Esophagus squamous epithelium (tissue), 5 donors: Measurements from ENCODE around the gene RAB6B. TPM values are rescaled to one million over a fixed set of nuclear protein-coding genes. Genes with fewer than 3 reads are reported as not detected.

Experiments used
- DNase-seq: peaks from one replicate; lab custom pipeline; 2025; lab: John Stamatoyannopoulos, UW
- H3K27ac ChIP-seq, 4 donors: fragments of 200-600 bp; sonication (generic); one replicate each; pipeline ENCODE4 v1.5.1; 2016 to 2019; ENCODE audit warnings: mild to moderate bottlenecking in 1 of 4
- H3K27me3 ChIP-seq, 4 donors: fragments of 200-600 bp; sonication (generic); 1 replicate in 3 of 4; 2 replicates in 1 of 4; pipeline versions ENCODE4 v1.5.1 to v1.6.0; 2017 to 2021; ENCODE audit warnings: antibody characterized with exemption in 1 of 4
- H3K36me3 ChIP-seq, 3 donors: fragments of 200-600 bp; sonication (generic); one replicate each; pipeline ENCODE4 v1.5.1; 2016 to 2019
- H3K4me1 ChIP-seq, 3 donors: fragments of 200-600 bp; sonication (generic); one replicate each; pipeline ENCODE4 v1.5.1; 2017 to 2019
- H3K4me3 ChIP-seq, 4 donors: fragments of 200-600 bp; sonication (generic); 1 replicate in 3 of 4; 2 replicates in 1 of 4; pipeline ENCODE4 v1.5.1; 2016 to 2019; ENCODE audit warnings: mild to moderate bottlenecking in 2 of 4, moderate library complexity in 1 of 4
- H3K9me3 ChIP-seq, 3 donors: fragments of 200-600 bp; sonication (generic); one replicate each; pipeline ENCODE4 v1.5.1; 2016 to 2019
- POLR2A ChIP-seq, 4 donors: fragments of 450-650 bp; IDR thresholded peaks; one replicate each; pipeline ENCODE4 v1.6.1; 2017; ENCODE audit warnings: antibody characterized with exemption in 4 of 4, mild to moderate bottlenecking in 4 of 4, moderate library complexity in 3 of 4
- WGBS, 2 donors: methylation state at CpG; one replicate each; pipeline ENCODE4 v1.1.5; 2018; 5-methylcytosine and 5-hydroxymethylcytosine counted together
- intact Hi-C: fragments of 100-400 bp; cut with DNase I; formaldehyde crosslinking; loops from one replicate; pipeline ENCODE4 v1.15.0; 2022
- total RNA-seq, 4 donors: library from RNA; depleted of rRNA; stranded (reverse); fragments of >200 nt; gene quantifications; one replicate each; pipeline ENCODE4 v1.1.0, GENCODE V29; 2016
- TF ChIP-seq, protein P1 (sequence below), 6 experiments: fragments of 450-650 bp in 4 of 6; fragments of 200-600 bp in 2 of 6; sonication (generic) in 2 of 6; IDR thresholded peaks; one replicate each; pipeline ENCODE4 v1.5.1; 2016 to 2019; ENCODE audit warnings: antibody characterized with exemption in 6 of 6, mild to moderate bottlenecking in 4 of 6, moderate library complexity in 4 of 6
- donor health status: DM: yes; HTN: yes; CAD: no.

The RAB6B gene
- total RNA-seq, 4 donors from 2014 or later, result 0.09 to 1.7 (median 0.68) TPM

DNA sequence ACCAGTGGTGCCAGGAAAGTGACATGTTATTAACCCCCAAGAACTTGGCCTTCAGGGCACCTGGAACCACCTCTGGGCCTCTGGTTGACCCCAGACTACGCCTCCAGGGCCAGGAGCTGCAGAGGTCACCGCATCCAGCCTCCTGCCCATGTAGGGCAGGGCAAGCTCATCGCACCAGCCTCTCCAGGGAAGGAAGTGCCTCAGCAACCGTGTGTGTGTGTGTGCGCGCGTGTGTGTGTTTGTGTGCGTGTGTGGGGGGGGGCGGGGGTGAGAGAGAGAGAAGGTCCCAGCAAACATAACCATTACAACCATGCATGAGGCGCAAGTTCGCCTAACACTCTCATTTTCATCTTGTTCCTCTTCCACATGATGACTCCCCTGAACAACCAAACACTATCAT, 31.8 kb downstream of the RAB6B start:
- no peak for TF ChIP-seq POLR2A (IDR thresholded peaks at IDR 0.05)
- TF ChIP-seq, protein P1, sequence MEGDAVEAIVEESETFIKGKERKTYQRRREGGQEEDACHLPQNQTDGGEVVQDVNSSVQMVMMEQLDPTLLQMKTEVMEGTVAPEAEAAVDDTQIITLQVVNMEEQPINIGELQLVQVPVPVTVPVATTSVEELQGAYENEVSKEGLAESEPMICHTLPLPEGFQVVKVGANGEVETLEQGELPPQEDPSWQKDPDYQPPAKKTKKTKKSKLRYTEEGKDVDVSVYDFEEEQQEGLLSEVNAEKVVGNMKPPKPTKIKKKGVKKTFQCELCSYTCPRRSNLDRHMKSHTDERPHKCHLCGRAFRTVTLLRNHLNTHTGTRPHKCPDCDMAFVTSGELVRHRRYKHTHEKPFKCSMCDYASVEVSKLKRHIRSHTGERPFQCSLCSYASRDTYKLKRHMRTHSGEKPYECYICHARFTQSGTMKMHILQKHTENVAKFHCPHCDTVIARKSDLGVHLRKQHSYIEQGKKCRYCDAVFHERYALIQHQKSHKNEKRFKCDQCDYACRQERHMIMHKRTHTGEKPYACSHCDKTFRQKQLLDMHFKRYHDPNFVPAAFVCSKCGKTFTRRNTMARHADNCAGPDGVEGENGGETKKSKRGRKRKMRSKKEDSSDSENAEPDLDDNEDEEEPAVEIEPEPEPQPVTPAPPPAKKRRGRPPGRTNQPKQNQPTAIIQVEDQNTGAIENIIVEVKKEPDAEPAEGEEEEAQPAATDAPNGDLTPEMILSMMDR (IDR thresholded peaks at IDR 0.05), result no peak
- WGBS, 2 donors, result 77 to 86% methylated on average over 5 to 11 of the region's 11 CpGs
- no peaks in the 10 kb centered on the region for H3K9me3 ChIP-seq
- H3K27me3 ChIP-seq, result no peaks in the 10 kb centered on the region
- H3K4me3 ChIP-seq, result no peak overlapping the region
- H3K4me1 ChIP-seq, result no peaks in the 10 kb centered on the region
- no peak for DNase-seq
- intact Hi-C loops, result no loop called here
- H3K36me3 ChIP-seq, result no peaks in the 10 kb centered on the region
- no peak overlapping the region for H3K27ac ChIP-seq

DNA sequence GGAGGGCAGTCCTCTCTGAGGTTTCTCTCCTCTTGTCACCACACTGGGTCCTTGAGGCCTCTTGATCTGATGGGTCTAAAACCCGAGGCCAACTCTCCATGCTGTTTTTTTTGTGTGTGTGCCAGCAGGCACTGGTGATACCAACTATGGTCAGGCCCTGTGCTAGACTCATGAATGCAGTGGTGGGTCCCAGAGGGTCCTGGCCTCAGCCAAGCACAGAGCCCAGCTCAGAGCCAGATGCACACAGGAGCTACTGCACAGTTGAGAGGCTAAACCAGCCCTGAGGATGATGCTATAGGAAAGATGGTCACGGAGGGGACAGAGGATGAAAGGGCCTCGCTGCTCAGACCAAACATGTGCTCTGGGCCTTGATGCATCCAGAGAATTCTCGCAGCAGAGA, 33.5 kb downstream of the RAB6B start:
- intact Hi-C loops, result no loop called here
- 50 to 87% methylated on average over 2 to 4 of the region's 4 CpGs for WGBS, 2 donors

DNA sequence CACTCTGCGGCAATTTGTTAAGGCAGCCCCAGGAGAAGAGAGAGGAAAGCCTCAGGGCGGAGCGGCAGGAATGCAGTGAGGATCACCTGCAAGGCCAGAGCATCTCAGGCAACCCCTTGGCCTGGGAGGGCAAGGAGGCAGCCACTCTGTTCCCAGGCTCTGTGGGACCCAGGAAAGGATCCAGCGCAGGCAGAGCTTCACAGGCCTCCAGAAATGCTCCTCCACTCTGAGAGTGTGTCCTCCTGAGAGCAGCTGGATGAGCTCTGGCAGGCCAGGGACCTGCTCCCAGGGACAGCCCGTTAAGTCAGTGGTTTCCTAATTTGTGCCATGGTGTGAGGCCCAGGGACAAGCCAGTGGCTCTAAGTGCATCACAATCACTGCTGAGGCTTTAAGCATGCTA, 35.2 kb downstream of the RAB6B start:
- no peak for DNase-seq
- TF ChIP-seq POLR2A (IDR thresholded peaks at IDR 0.05), result no peak
- TF ChIP-seq, protein P1 (IDR thresholded peaks at IDR 0.05), result no peak
- 89 to 100% methylated on average over 1 to 5 of the region's 5 CpGs for WGBS, 2 donors
- no peaks in the 10 kb centered on the region for H3K4me1 ChIP-seq
- no peak overlapping the region for H3K27ac ChIP-seq
- no peaks in the 10 kb centered on the region for H3K9me3 ChIP-seq
- intact Hi-C loops, result no loop called here
- no peak overlapping the region for H3K4me3 ChIP-seq
- H3K36me3 ChIP-seq, result no peaks in the 10 kb centered on the region
- H3K27me3 ChIP-seq, result no peaks in the 10 kb centered on the region

More for the DNA sequence above, 33.5 kb downstream of the RAB6B start:
- no peaks in the 10 kb centered on the region for H3K9me3 ChIP-seq
- H3K27me3 ChIP-seq, result no peaks in the 10 kb centered on the region
- no peak overlapping the region for H3K4me3 ChIP-seq
- H3K36me3 ChIP-seq, result no peaks in the 10 kb centered on the region
- no peak for DNase-seq
- TF ChIP-seq, protein P1 (IDR thresholded peaks at IDR 0.05), result no peak
- TF ChIP-seq POLR2A (IDR thresholded peaks at IDR 0.05), result no peak
- H3K27ac ChIP-seq, result no peak overlapping the region
- H3K4me1 ChIP-seq, result no peaks in the 10 kb centered on the region

DNA sequence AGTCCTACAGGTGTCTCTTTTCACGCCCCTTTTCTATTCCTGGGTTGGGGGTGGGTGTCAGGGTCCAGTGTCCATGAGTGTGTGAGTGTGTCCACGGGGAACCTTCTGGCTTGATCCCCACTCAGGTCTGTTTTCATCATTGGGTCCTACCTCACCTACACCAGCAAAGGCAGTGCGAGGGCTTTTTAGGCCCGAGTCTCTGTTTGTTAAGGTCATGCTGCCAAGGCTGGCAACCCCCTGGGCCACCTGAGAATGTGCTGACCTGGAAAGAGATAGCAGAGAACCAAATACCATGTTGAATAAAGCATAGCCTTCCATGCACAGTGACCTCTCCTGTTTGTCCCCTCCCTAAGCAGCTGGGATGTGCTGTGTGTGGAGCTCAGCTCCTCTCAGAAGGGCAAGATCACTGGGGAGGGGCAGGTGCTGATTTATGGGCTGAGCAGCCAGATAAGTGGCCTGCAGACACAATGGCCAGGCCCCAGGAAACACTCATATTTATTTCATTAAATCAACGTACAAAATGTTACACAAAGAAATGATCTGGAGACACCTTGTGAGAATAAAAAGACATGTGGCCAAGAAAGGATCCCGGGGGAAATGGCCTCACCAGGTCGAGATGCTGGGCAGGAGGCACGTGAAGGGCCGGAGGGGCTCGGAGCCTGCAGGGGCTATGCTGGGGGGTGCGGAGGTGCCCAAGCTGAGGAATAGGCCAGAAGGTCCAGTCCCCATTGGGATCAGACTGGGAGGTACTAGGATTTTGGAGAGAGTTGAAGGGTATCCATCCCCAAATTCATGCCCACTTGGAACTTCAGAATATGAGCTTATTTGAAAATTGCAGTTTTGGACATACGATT, 36.1 kb downstream of the RAB6B start:
- intact Hi-C loops, result no loop called here
- Histone ChIP-seq H3K27me3 (no peaks in the 10 kb centered on the region), H3K9me3 (no peaks in the 10 kb centered on the region), H3K27ac (no peak overlapping the region), H3K4me1 (no peaks in the 10 kb centered on the region), H3K36me3 (no peaks in the 10 kb centered on the region), H3K4me3 (no peak overlapping the region)
- DNase-seq, result no peak
- TF ChIP-seq, protein P1 (IDR thresholded peaks at IDR 0.05), result no peak
- TF ChIP-seq POLR2A (IDR thresholded peaks at IDR 0.05), result no peak
- WGBS, 2 donors, result 72 to 82% methylated on average over 11 to 12 of the region's 12 CpGs

DNA sequence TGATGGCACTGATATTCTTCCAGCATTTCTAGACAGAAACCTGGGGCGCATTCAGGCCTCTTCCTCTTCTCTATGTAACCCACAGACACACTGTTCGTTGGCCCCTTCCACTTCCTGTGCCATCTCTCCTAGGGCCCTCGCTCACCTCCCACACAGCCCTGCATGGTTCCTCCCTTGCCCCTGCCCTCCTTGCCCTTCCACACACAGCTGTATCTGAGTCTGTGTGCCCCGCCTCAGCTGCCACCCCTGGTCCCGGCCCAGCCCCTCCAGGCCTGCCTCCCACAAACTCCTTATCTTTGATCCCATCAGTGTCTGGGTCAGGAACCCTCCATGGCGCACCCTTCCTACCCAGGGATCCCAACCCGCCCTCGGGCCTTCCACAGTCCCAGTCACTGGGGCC, 37.9 kb downstream of the RAB6B start:
- no peaks in the 10 kb centered on the region for H3K36me3 ChIP-seq
- no peak overlapping the region for H3K4me3 ChIP-seq
- no peaks in the 10 kb centered on the region for H3K4me1 ChIP-seq
- WGBS, 2 donors, result 84 to 88% methylated on average over 7 to 8 of the region's 8 CpGs
- TF ChIP-seq POLR2A (IDR thresholded peaks at IDR 0.05), result no peak
- TF ChIP-seq, protein P1 (IDR thresholded peaks at IDR 0.05), result no peak
- DNase-seq, result no peak
- H3K27ac ChIP-seq, result no peak overlapping the region
- H3K9me3 ChIP-seq, result no peaks in the 10 kb centered on the region
- intact Hi-C loops, result no loop called here
- H3K27me3 ChIP-seq, result no peaks in the 10 kb centered on the region
